ENCODE data around the gene BPIFB6. TPM values are rescaled to one million over a fixed set of nuclear protein-coding genes. Genes with fewer than 3 reads are reported as not detected.

Gene BPIFB6
- polyA plus RNA-seq, 1 of the 3 experiments (the other 2 are of a cell fraction), result not detected

GRCh38 chr20:33024609-33025317, 6.7 kb upstream of the BPIFB6 start:
- WGBS (ENCODE audit: low lambda C conversion rate), result 1% methylated on average over 5 of the region's 5 CpGs
- POLR2A ChIA-PET, result no interaction called here
- CTCF ChIA-PET, result no interaction called here

GRCh38 chr20:33025318-33025876, 6.1 kb upstream of the BPIFB6 start:
- H2AFZ ChIP-seq (ENCODE audit: low read depth), result no peak overlapping the region

More at GRCh38 chr20:33024609-33025317, 6.7 kb upstream of the BPIFB6 start:
- H3F3A ChIP-seq (replicated peaks; ENCODE audit: insufficient read depth), result no peaks in the 10 kb centered on the region
- H4K20me1 ChIP-seq (ENCODE audit: insufficient read depth), result no peaks in the 10 kb centered on the region
- no peaks in the 10 kb centered on the region for H3K36me3 ChIP-seq (replicated peaks in 1 of 2; ENCODE audit: control insufficient read depth in 1 of 2, insufficient read depth in 2 of 2, low read length in 1 of 2)
- peaks cover 10% of the 10 kb centered on the region; the same call in 1 of the 2 replicates for H3K27me3 ChIP-seq (ENCODE audit: insufficient read depth)
- no peak overlapping the region for H3K27ac ChIP-seq (ENCODE audit: low read depth in 2 of 2, low read length in 1 of 2)
- TF ChIP-seq TCF12 (IDR thresholded peaks at IDR 0.05), result no peak
- no peak for TF ChIP-seq ELF1 (IDR thresholded peaks at IDR 0.05)
- TF ChIP-seq EP300 (IDR thresholded peaks at IDR 0.05; ENCODE audit: borderline replicate concordance in 1 of 2, low read depth in 1 of 2, low read length in 1 of 2), result no peak
- no peak for TF ChIP-seq GATA2 (CRISPR knock-in tag; IDR thresholded peaks at IDR 0.05)
- TF ChIP-seq PBX3 (IDR thresholded peaks at IDR 0.05), result no peak
- no peak for TF ChIP-seq GABPA (IDR thresholded peaks at IDR 0.05; ENCODE audit: low read depth)
- no peak for TF ChIP-seq NFIC (IDR thresholded peaks at IDR 0.05; ENCODE audit: borderline replicate concordance)
- H3K9me3 ChIP-seq, result no peaks in the 10 kb centered on the region
- H2AFZ ChIP-seq (ENCODE audit: low read depth), result no peak overlapping the region
- no peaks in the 10 kb centered on the region for H3K9me2 ChIP-seq
- DNase-seq, result no peak
- H3K9ac ChIP-seq, result no peak overlapping the region
- no peaks in the 10 kb centered on the region for H3K79me2 ChIP-seq (ENCODE audit: insufficient read depth)
- H3K4me2 ChIP-seq, result no peak overlapping the region
- H3K4me1 ChIP-seq (ENCODE audit: control insufficient read depth in 1 of 2, insufficient read depth in 2 of 2, low read depth in 1 of 2, low read length in 1 of 2), result no peaks in the 10 kb centered on the region
- H3K4me3 ChIP-seq (ENCODE audit: low read depth in 2 of 2, low read length in 1 of 2), result no peak overlapping the region

More at GRCh38 chr20:33025318-33025876, 6.1 kb upstream of the BPIFB6 start:
- Histone ChIP-seq H3K4me1 (ENCODE audit: control insufficient read depth in 1 of 2, insufficient read depth in 2 of 2, low read depth in 1 of 2, low read length in 1 of 2) (no peaks in the 10 kb centered on the region), H4K20me1 (ENCODE audit: insufficient read depth) (no peaks in the 10 kb centered on the region), H3K9me2 (no peaks in the 10 kb centered on the region), H3K79me2 (ENCODE audit: insufficient read depth) (no peaks in the 10 kb centered on the region), H3K36me3 (replicated peaks in 1 of 2; ENCODE audit: control insufficient read depth in 1 of 2, insufficient read depth in 2 of 2, low read length in 1 of 2) (no peaks in the 10 kb centered on the region), H3K4me2 (no peak overlapping the region), H3K9me3 (no peaks in the 10 kb centered on the region), H3K27ac (ENCODE audit: low read depth in 2 of 2, low read length in 1 of 2) (no peak overlapping the region), H3K9ac (no peak overlapping the region), H3F3A (replicated peaks; ENCODE audit: insufficient read depth) (no peaks in the 10 kb centered on the region), H3K4me3 (ENCODE audit: low read depth in 2 of 2, low read length in 1 of 2) (no peak overlapping the region), H3K27me3 (ENCODE audit: insufficient read depth) (peaks cover 15% of the 10 kb centered on the region; the same call in 1 of the 2 replicates)
- TF ChIP-seq EP300 (IDR thresholded peaks at IDR 0.05; ENCODE audit: borderline replicate concordance in 1 of 2, low read depth in 1 of 2, low read length in 1 of 2), result no peak
- TF ChIP-seq SMC3 (IDR thresholded peaks at IDR 0.05; ENCODE audit: low read depth, low read length), result no peak
- TF ChIP-seq REST (IDR thresholded peaks at IDR 0.05; ENCODE audit: low read depth, low read length), result no peak
- TF ChIP-seq YY1 (IDR thresholded peaks at IDR 0.05; ENCODE audit: low read depth), result no peak
- TF ChIP-seq MAX (IDR thresholded peaks at IDR 0.05; ENCODE audit: low read depth), result no peak
- no peak for TF ChIP-seq PBX3 (IDR thresholded peaks at IDR 0.05)
- no peak for TF ChIP-seq MXI1 (IDR thresholded peaks at IDR 0.05; ENCODE audit: low read depth, low read length)
- TF ChIP-seq RFX5 (IDR thresholded peaks at IDR 0.05; ENCODE audit: low read length), result no peak
- no peak for TF ChIP-seq SIN3A (IDR thresholded peaks at IDR 0.05; ENCODE audit: borderline replicate concordance, low read depth, low read length)
- no peak for TF ChIP-seq NFIC (IDR thresholded peaks at IDR 0.05; ENCODE audit: borderline replicate concordance)
- no peak for DNase-seq
- POLR2A ChIA-PET, result no interaction called here
- 18% methylated on average over 9 of the region's 9 CpGs for WGBS (ENCODE audit: low lambda C conversion rate)
- CTCF ChIA-PET, result no interaction called here

Data from SK-N-SH (cell line).